Epithelial cell of umbilical artery (primary cell): ENCODE results near the gene NRP2. TPM values are rescaled to one million over a fixed set of nuclear protein-coding genes. Genes with fewer than 3 reads are reported as not detected.

Experiments
- total RNA-seq: library from RNA; depleted of rRNA; stranded (reverse); fragments of >200 nt; gene quantifications from 2 replicates; pipeline ENCODE4 v1.2.3, GENCODE V29; 2014

The NRP2 gene
- total RNA-seq = 10.7 and 17.3 TPM in 2 replicates

GRCh38 chr2:205682239-205682970 is at the start of gene NRP2:
NRP2 (plus strand) TSS chr2:205682501; CDS start chr2:205683291, 790 bp downstream.

